Body of pancreas (tissue), 4 donors: ENCODE measurements around the gene TOM1L2.
A peak's percentile ranks its signal among the peaks of the same experiment; 100 is the strongest.

Source experiments
- POLR2A ChIP-seq, 3 donors: fragments of 450-650 bp; IDR thresholded peaks; one replicate each; pipeline ENCODE4 v1.6.1; 2016; ENCODE audit warnings: antibody characterized with exemption in 3 of 3, mild to moderate bottlenecking in 2 of 3
- TF ChIP-seq, protein P1 (sequence below), 7 experiments: fragments of 450-650 bp in 4 of 7; fragments of 200-600 bp in 3 of 7; sonication (generic) in 3 of 7; IDR thresholded peaks; one replicate each; pipeline ENCODE4 v1.5.1; 2016 to 2019; ENCODE audit warnings: antibody characterized with exemption in 7 of 7

DNA sequence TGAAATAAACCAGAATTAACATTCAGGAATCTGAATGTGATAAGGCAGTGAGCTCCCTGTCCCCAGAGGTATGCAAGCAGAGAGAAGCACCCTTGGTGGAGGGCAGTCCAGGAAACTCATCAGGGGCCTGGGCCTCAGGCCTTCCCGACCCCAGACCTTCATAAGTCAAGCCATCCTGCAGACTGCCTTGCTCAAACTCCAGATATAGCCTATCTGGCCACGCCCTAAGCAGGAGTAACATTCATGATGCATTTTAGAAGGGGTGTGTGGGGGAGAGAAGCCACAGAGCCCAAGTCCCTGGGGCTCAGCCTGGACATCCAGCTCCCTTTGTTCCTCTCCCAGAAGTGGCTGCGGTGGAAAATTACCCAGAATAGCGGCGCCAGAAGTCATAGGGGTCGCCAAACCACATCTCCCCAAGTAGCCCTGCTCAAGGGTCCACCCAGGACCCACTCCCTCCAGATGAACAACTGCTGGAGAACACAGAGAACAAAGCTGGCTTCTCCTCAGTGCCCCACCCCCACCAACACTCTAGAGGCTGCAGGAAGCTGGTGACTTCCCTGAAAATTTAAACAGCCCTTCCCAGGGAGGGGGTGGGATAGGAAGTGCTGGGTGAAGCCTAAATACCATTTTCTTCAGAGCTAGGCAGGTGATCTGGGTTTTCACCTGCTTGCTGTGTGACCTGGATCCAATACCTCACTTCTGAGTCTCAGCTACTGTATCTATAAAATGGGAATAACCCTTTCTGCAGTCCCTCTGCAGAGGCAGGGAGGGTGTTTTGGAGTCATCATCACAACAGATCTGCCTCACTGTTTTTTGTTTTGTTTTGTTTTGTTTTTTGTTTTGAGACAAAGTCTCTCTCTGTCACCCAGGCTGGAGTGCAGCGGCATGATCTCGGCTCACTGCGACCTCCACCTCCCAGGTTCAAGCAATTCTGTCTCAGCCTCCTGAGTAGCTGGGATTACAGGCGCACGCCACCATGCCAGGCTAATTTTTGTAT is 133.9 kb downstream of the TOM1L2 start:
- TF ChIP-seq, protein P1, sequence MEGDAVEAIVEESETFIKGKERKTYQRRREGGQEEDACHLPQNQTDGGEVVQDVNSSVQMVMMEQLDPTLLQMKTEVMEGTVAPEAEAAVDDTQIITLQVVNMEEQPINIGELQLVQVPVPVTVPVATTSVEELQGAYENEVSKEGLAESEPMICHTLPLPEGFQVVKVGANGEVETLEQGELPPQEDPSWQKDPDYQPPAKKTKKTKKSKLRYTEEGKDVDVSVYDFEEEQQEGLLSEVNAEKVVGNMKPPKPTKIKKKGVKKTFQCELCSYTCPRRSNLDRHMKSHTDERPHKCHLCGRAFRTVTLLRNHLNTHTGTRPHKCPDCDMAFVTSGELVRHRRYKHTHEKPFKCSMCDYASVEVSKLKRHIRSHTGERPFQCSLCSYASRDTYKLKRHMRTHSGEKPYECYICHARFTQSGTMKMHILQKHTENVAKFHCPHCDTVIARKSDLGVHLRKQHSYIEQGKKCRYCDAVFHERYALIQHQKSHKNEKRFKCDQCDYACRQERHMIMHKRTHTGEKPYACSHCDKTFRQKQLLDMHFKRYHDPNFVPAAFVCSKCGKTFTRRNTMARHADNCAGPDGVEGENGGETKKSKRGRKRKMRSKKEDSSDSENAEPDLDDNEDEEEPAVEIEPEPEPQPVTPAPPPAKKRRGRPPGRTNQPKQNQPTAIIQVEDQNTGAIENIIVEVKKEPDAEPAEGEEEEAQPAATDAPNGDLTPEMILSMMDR (IDR thresholded peaks at IDR 0.05), result no peak
- TF ChIP-seq POLR2A (IDR thresholded peaks at IDR 0.05), result peak in 1 of 3 donors; percentile 19
